ENCODE data around the gene TLX2.
A peak's percentile ranks its signal among the peaks of the same experiment; 100 is the strongest.

DNA sequence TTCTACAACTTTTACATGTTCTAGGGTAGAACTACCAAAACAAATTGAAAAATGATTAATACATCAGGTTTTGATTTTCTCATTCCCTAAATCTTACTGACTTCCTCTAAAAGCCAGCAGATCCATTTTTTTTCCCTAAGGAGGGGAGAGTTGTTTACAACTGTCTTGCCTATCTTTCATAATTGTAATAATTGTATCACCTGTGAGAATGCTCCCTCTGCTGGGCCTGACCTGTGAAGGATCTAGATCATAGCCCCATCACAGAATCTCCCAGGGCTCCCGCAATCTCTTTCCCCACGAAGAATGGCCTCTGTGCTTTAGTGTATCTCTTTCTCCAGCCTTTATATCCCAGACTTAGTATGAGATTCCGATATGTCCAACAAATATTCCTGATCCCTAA, 30.4 kb downstream of the TLX2 start:
- TF ChIP-seq EZH2 (IDR thresholded peaks at IDR 0.05; ENCODE audit: borderline replicate concordance, low read length): no peak
- TF ChIP-seq, protein P1, sequence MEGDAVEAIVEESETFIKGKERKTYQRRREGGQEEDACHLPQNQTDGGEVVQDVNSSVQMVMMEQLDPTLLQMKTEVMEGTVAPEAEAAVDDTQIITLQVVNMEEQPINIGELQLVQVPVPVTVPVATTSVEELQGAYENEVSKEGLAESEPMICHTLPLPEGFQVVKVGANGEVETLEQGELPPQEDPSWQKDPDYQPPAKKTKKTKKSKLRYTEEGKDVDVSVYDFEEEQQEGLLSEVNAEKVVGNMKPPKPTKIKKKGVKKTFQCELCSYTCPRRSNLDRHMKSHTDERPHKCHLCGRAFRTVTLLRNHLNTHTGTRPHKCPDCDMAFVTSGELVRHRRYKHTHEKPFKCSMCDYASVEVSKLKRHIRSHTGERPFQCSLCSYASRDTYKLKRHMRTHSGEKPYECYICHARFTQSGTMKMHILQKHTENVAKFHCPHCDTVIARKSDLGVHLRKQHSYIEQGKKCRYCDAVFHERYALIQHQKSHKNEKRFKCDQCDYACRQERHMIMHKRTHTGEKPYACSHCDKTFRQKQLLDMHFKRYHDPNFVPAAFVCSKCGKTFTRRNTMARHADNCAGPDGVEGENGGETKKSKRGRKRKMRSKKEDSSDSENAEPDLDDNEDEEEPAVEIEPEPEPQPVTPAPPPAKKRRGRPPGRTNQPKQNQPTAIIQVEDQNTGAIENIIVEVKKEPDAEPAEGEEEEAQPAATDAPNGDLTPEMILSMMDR (IDR thresholded peaks at IDR 0.05; ENCODE audit: low read length): peak; percentile 34; the same call in 1 of the 2 replicates
